H9 (cell line): ENCODE measurements around the gene ZMAT5. TPM values are rescaled to one million over a fixed set of nuclear protein-coding genes. Genes with fewer than 3 reads are reported as not detected.

Experiments used
- DNase-seq: peaks from one replicate; pipeline ENCODE4 v3.0.0-alpha.2; 2017
- H2AFZ ChIP-seq: one replicate; pipeline ENCODE4 v1.6.1; 2013; ENCODE audit warnings: mild to moderate bottlenecking, low read length, control low read depth, moderate library complexity
- H2AK5ac ChIP-seq: 2 replicates; pipeline ENCODE4 v1.6.1; 2013; ENCODE audit warnings: low read length, control low read depth, mixed read lengths; ENCODE audit not compliant: insufficient read length
- H2BK120ac ChIP-seq: one replicate; pipeline ENCODE4 v1.6.1; 2013; ENCODE audit warnings: low read depth, mild to moderate bottlenecking, low read length, control low read depth, inconsistent platforms; ENCODE audit not compliant: poor library complexity, severe bottlenecking
- H2BK12ac ChIP-seq: 2 replicates; pipeline ENCODE4 v1.6.1; 2013; ENCODE audit warnings: low read length, control low read depth, mixed read lengths, low read depth; ENCODE audit not compliant: insufficient read length
- H2BK15ac ChIP-seq: 2 replicates; pipeline ENCODE4 v1.6.1; 2013; ENCODE audit warnings: low read depth, low read length, control low read depth
- H2BK20ac ChIP-seq: one replicate; pipeline ENCODE4 v1.6.1; 2013; ENCODE audit warnings: low read depth, mild to moderate bottlenecking, low read length, control low read depth, inconsistent platforms; ENCODE audit not compliant: poor library complexity, severe bottlenecking
- H2BK5ac ChIP-seq: 2 replicates; pipeline ENCODE4 v1.6.1; 2013; ENCODE audit warnings: low read length, control low read depth, mixed read lengths; ENCODE audit not compliant: insufficient read length
- H3K14ac ChIP-seq: 2 replicates; pipeline ENCODE4 v1.6.1; 2013; ENCODE audit warnings: low read length, control low read depth; ENCODE audit not compliant: insufficient read depth
- H3K18ac ChIP-seq: 2 replicates; pipeline ENCODE4 v1.6.1; 2013; ENCODE audit warnings: low read depth, mild to moderate bottlenecking, mixed read lengths, low read length, control low read depth; ENCODE audit not compliant: insufficient read length
- H3K23ac ChIP-seq: 2 replicates; pipeline ENCODE4 v1.6.1; 2013; ENCODE audit warnings: low read length, control low read depth, mixed read lengths, low read depth; ENCODE audit not compliant: insufficient read length
- H3K23me2 ChIP-seq: 2 replicates; pipeline ENCODE4 v1.6.1; 2013; ENCODE audit warnings: low read depth, mild to moderate bottlenecking, mixed read lengths, low read length, control low read depth; ENCODE audit not compliant: insufficient read length, poor library complexity, severe bottlenecking
- H3K27ac ChIP-seq: 2 replicates; pipeline ENCODE4 v1.5.1; 2013; ENCODE audit warnings: low read length, control low read depth, mixed read lengths, low read depth; ENCODE audit not compliant: insufficient read length
- H3K27me3 ChIP-seq: 2 replicates; pipeline ENCODE4 v1.6.1; 2013; ENCODE audit warnings: low read length, control low read depth, inconsistent platforms; ENCODE audit not compliant: insufficient read depth
- H3K4ac ChIP-seq: 2 replicates; pipeline ENCODE4 v1.6.1; 2013; ENCODE audit warnings: low read depth, mild to moderate bottlenecking, control low read depth, inconsistent platforms, low read length, moderate library complexity
- H3K4me1 ChIP-seq: 2 replicates; pipeline ENCODE4 v1.6.1; 2013; ENCODE audit warnings: low read length, control low read depth, inconsistent platforms; ENCODE audit not compliant: insufficient read depth
- H3K4me2 ChIP-seq: 2 replicates; pipeline ENCODE4 v1.6.1; 2013; ENCODE audit warnings: low read length, control low read depth, mixed read lengths; ENCODE audit not compliant: insufficient read length, insufficient read depth
- H3K56ac ChIP-seq: 2 replicates; pipeline ENCODE4 v1.6.1; 2013; ENCODE audit warnings: low read depth, mild to moderate bottlenecking, mixed read lengths, low read length, control low read depth; ENCODE audit not compliant: insufficient read length
- H3K79me1 ChIP-seq: 2 replicates; pipeline ENCODE4 v1.6.1; 2013; ENCODE audit warnings: low read depth, mild to moderate bottlenecking, moderate library complexity, low read length, control low read depth, inconsistent platforms; ENCODE audit not compliant: insufficient read depth, poor library complexity, severe bottlenecking
- H3K79me2 ChIP-seq: 2 replicates; pipeline ENCODE4 v1.6.1; 2013; ENCODE audit warnings: low read length, control low read depth, inconsistent platforms; ENCODE audit not compliant: insufficient read depth
- H3K9ac ChIP-seq: 2 replicates; pipeline ENCODE4 v1.6.1; 2013; ENCODE audit warnings: low read length, control low read depth, mixed read lengths; ENCODE audit not compliant: insufficient read length; ENCODE audit errors: extremely low read depth
- H3K9me3 ChIP-seq: one replicate; pipeline ENCODE4 v1.6.1; 2013; ENCODE audit warnings: low read depth, low read length, inconsistent platforms; ENCODE audit not compliant: control insufficient read depth
- H3T11ph ChIP-seq: one replicate; pipeline ENCODE4 v1.6.1; 2013; ENCODE audit warnings: mild to moderate bottlenecking, low read length, control low read depth, inconsistent platforms
- H4K20me1 ChIP-seq: one replicate; pipeline ENCODE4 v1.6.1; 2013; ENCODE audit not compliant: control insufficient read depth, insufficient read length, insufficient read depth
- H4K5ac ChIP-seq: 2 replicates; pipeline ENCODE4 v1.6.1; 2013; ENCODE audit warnings: low read depth, mild to moderate bottlenecking, mixed read lengths, low read length, control low read depth; ENCODE audit not compliant: insufficient read length
- H4K8ac ChIP-seq: replicated peaks from 2 replicates; pipeline ENCODE4 v1.6.1; 2013; ENCODE audit warnings: low read length, control low read depth, mixed read lengths, low read depth; ENCODE audit not compliant: insufficient read length
- H4K91ac ChIP-seq: 2 replicates; pipeline ENCODE4 v1.6.1; 2013; ENCODE audit warnings: low read depth, mild to moderate bottlenecking, moderate library complexity, mixed read lengths, low read length, control low read depth; ENCODE audit not compliant: insufficient read length
- H3K27ac Mint-ChIP-seq, 3 experiments: 2 replicates in 2 of 3; 3 replicates in 1 of 3; pipeline ENCODE4 v1.8.0; 2020 to 2021; ENCODE audit warnings: mixed read lengths in 3 of 3, mild to moderate bottlenecking in 1 of 3, moderate library complexity in 1 of 3
- H3K27me3 Mint-ChIP-seq: 2 replicates; pipeline ENCODE4 v1.8.0; 2021; ENCODE audit warnings: low read depth, mild to moderate bottlenecking, moderate library complexity, mixed read lengths
- H3K36me3 Mint-ChIP-seq, 3 experiments: 2 replicates in 2 of 3; 3 replicates in 1 of 3; pipeline ENCODE4 v1.8.0; 2020 to 2021; ENCODE audit warnings: low read depth in 3 of 3, mixed read lengths in 3 of 3; ENCODE audit not compliant: insufficient read depth in 1 of 3
- H3K4me1 Mint-ChIP-seq, 2 experiments: 2 replicates each; pipeline ENCODE4 v1.8.0; 2020; ENCODE audit warnings: mixed read lengths in 2 of 2
- H3K4me3 Mint-ChIP-seq, 2 experiments: 2 replicates in 1 of 2; 3 replicates in 1 of 2; pipeline ENCODE4 v1.8.0; 2020 to 2021; ENCODE audit warnings: mild to moderate bottlenecking in 2 of 2, mixed read lengths in 2 of 2, moderate library complexity in 1 of 2
- H3K9me3 Mint-ChIP-seq, 2 experiments: 2 replicates in 1 of 2; 3 replicates in 1 of 2; pipeline ENCODE4 v1.8.0; 2020; ENCODE audit warnings: mild to moderate bottlenecking in 2 of 2, mixed read lengths in 2 of 2, moderate library complexity in 1 of 2
- WGBS: extraction: QIAGEN DNeasy Blood & Tissue Kit; methylation state at CpG from one replicate; pipeline ENCODE4 v1.1.7; 2013; ENCODE audit warnings: missing lambda C conversion rate, low lambda C conversion rate, mixed read lengths; ENCODE audit not compliant: insufficient read length; ENCODE audit errors: extremely low coverage; 5-methylcytosine and 5-hydroxymethylcytosine counted together
- total RNA-seq: library from RNA; stranded (reverse); gene quantifications from 2 replicates; pipeline ENCODE4 v1.2.1, GENCODE V29; 2021
- TF ChIP-seq, protein P1 (sequence below): fragments of 200-600 bp; sonication (generic); conservative IDR thresholded peaks from 3 replicates; pipeline ENCODE4 v1.8.0; 2021; ENCODE audit warnings: antibody characterized with exemption, mild to moderate bottlenecking

ZMAT5 gene
- total RNA-seq, 1 experiment from 2014 or later, result 13.9 TPM

DNA sequence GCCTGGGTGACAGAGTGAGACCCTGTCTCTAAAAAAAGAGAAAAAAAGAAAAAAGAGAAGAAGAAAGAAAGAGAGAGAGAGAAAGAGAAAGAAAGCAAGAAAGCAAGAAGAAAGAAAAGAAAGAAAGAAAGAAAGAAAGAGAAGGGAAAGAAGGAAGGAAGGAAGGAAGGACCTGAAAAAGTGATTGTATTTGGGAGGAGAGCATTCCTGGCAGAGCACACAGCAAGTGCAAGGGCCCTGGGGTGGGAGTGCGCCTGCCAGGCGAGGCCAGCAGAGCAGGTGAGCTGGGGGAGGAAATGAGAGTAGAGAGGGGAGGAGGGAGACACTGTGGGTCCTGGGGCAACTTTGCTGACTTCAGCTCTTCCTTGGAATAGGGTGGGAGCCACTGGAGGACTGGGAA, 54.7 kb downstream of the ZMAT5 start:
- H3K14ac ChIP-seq, result no peak overlapping the region
- no peak overlapping the region for H3K4me2 ChIP-seq
- no peak overlapping the region for H4K91ac ChIP-seq
- no peak overlapping the region for H4K8ac ChIP-seq
- H3K79me1 ChIP-seq, result no peaks in the 10 kb centered on the region
- H3K23me2 ChIP-seq, result no peaks in the 10 kb centered on the region
- no peak overlapping the region for H2BK5ac ChIP-seq
- WGBS, result no CpG with 5 or more reads among the region's 2 CpGs
- H2BK12ac ChIP-seq, result no peak overlapping the region
- Mint-ChIP-seq H3K27me3 (peaks cover 83% of the 10 kb centered on the region), H3K9me3 (no peaks in the 10 kb centered on the region; a peak in 1 of 5 replicates), H3K36me3 (no peaks in the 10 kb centered on the region), H3K4me1 (peaks cover 2 to 8% of the 10 kb centered on the region in 2 experiments; a peak in 2 of 4 replicates), H3K4me3 (no peak overlapping the region), H3K27ac (no peak overlapping the region)
- no peak overlapping the region for H3K27ac ChIP-seq
- DNase-seq, result no peak
- H3K4ac ChIP-seq, result no peak overlapping the region
- H2BK15ac ChIP-seq, result no peak overlapping the region
- H3K27me3 ChIP-seq, result no peaks in the 10 kb centered on the region; the same call in 1 of the 2 replicates
- no peak overlapping the region for H2AK5ac ChIP-seq
- no peak overlapping the region for H3K18ac ChIP-seq
- TF ChIP-seq, protein P1, sequence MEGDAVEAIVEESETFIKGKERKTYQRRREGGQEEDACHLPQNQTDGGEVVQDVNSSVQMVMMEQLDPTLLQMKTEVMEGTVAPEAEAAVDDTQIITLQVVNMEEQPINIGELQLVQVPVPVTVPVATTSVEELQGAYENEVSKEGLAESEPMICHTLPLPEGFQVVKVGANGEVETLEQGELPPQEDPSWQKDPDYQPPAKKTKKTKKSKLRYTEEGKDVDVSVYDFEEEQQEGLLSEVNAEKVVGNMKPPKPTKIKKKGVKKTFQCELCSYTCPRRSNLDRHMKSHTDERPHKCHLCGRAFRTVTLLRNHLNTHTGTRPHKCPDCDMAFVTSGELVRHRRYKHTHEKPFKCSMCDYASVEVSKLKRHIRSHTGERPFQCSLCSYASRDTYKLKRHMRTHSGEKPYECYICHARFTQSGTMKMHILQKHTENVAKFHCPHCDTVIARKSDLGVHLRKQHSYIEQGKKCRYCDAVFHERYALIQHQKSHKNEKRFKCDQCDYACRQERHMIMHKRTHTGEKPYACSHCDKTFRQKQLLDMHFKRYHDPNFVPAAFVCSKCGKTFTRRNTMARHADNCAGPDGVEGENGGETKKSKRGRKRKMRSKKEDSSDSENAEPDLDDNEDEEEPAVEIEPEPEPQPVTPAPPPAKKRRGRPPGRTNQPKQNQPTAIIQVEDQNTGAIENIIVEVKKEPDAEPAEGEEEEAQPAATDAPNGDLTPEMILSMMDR, result no peak
- H4K20me1 ChIP-seq, result no peaks in the 10 kb centered on the region
- no peak overlapping the region for H3T11ph ChIP-seq
- H3K79me2 ChIP-seq, result no peaks in the 10 kb centered on the region
- no peak overlapping the region for H4K5ac ChIP-seq
- no peaks in the 10 kb centered on the region for H3K9me3 ChIP-seq
- no peak overlapping the region for H3K23ac ChIP-seq
- no peak overlapping the region for H2BK20ac ChIP-seq
- no peaks in the 10 kb centered on the region for H3K4me1 ChIP-seq
- H2BK120ac ChIP-seq, result no peak overlapping the region
- no peak overlapping the region for H2AFZ ChIP-seq
- H3K9ac ChIP-seq, result no peak overlapping the region
- no peak overlapping the region for H3K56ac ChIP-seq
